ENCODE measurements around the gene ETFA.

DNA sequence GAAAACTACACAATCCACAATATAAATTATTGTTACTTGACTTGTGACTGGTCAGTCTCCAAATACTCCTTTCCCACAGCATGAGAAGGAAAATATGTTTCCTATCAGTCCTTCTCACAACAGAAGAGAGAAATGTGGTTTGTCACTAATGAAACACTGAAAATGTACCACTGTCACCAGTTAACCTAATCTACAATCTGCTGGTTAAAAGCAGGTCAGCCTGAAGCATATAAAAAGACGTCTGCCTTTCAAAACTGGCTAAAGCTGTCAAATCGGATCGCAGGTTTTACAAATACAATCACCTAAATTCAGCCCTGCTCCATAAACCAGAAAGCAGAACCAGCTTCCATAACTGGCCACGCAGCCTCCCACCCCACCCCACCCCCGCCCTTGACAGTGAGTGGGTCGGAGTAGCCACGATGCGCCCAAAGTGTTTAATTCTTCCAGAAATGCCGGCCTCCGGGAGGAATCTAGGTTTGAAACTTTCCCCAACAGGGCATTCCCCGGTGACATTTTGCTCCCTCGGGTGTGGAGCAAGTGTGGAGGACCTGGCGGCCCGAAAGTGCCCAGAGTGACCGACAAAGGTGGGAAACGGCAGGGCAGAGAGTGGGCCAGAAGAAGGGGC lies 682 bp downstream of the ETFA start:
- TF ChIP-seq, protein P1, sequence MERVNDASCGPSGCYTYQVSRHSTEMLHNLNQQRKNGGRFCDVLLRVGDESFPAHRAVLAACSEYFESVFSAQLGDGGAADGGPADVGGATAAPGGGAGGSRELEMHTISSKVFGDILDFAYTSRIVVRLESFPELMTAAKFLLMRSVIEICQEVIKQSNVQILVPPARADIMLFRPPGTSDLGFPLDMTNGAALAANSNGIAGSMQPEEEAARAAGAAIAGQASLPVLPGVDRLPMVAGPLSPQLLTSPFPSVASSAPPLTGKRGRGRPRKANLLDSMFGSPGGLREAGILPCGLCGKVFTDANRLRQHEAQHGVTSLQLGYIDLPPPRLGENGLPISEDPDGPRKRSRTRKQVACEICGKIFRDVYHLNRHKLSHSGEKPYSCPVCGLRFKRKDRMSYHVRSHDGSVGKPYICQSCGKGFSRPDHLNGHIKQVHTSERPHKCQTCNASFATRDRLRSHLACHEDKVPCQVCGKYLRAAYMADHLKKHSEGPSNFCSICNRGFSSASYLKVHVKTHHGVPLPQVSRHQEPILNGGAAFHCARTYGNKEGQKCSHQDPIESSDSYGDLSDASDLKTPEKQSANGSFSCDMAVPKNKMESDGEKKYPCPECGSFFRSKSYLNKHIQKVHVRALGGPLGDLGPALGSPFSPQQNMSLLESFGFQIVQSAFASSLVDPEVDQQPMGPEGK (tag by site-specific recombination; IDR thresholded peaks at IDR 0.05): no peak
- no peak for TF ChIP-seq FEZF1 (tag by site-specific recombination; IDR thresholded peaks at IDR 0.05)
- TF ChIP-seq ZBTB48 (tag by site-specific recombination; IDR thresholded peaks at IDR 0.05): no peak

Data from HEK293 (cell line).